HG02763 (cell line): ENCODE measurements around the gene TRANK1.

Experiments
- ATAC-seq: cut with Tn5 transposase; IDR thresholded peaks from one replicate; pipeline ENCODE4 v1.9.1; 2021; ENCODE audit warnings: mild to moderate bottlenecking, moderate library complexity; ENCODE audit not compliant: unreplicated experiment

Gene TRANK1

GRCh38 chr3:36811768-36812167, 133.1 kb downstream of the TRANK1 start:
- no peak for ATAC-seq

GRCh38 chr3:36804295-36805055, 140.4 kb downstream of the TRANK1 start:
- no peak for ATAC-seq

- ATAC-seq: no peak
These were observed 141.6 kb downstream of the TRANK1 start for GRCh38 chr3:36803091-36803791.

GRCh38 chr3:36800533-36801116, 144.2 kb downstream of the TRANK1 start:
- no peak for ATAC-seq

GRCh38 chr3:36796881-36797280, 148.0 kb downstream of the TRANK1 start:
- no peak for ATAC-seq

- ATAC-seq: no peak
These were observed 148.7 kb downstream of the TRANK1 start for GRCh38 chr3:36796161-36796560.

GRCh38 chr3:36795622-36796021, 149.2 kb downstream of the TRANK1 start:
- ATAC-seq: no peak

- no peak for ATAC-seq
These were observed 152.5 kb downstream of the TRANK1 start for GRCh38 chr3:36792342-36792741.

- no peak for ATAC-seq
These were observed 154.1 kb downstream of the TRANK1 start for GRCh38 chr3:36790765-36791164.

- no peak for ATAC-seq
These were observed 157.6 kb downstream of the TRANK1 start for GRCh38 chr3:36786921-36787890.

- ATAC-seq: no peak
These were observed 160.7 kb downstream of the TRANK1 start for GRCh38 chr3:36784138-36784635.

GRCh38 chr3:36777424-36778218, 167.2 kb downstream of the TRANK1 start:
- ATAC-seq: no peak
